Activated CD4-positive, alpha-beta memory T cell treated with anti-CD3 and anti-CD28 coated beads for 36 hours (primary cell): ENCODE results near the gene WDR48. TPM values are rescaled to one million over a fixed set of nuclear protein-coding genes. Genes with fewer than 3 reads are reported as not detected.

ENCODE experiments used
- CTCF ChIA-PET: fragments of 350-600 bp; sonication (Branson Sonifier 250); formaldehyde crosslinking; loops from one replicate; lab custom pipeline; 2021; ENCODE audit warnings: antibody characterized with exemption, inconsistent platforms; lab: Charles Lee
- POLR2A ChIA-PET: fragments of 350-600 bp; sonication (Branson Sonifier 250); formaldehyde crosslinking; loops from one replicate; lab custom pipeline; 2021; ENCODE audit warnings: antibody characterized with exemption; lab: Charles Lee
- DNase-seq: peaks from one replicate; pipeline ENCODE4 v3.0.0-alpha.2; 2020
- H3K27ac Mint-ChIP-seq: one replicate; pipeline ENCODE4 v1.8.0; 2021; ENCODE audit warnings: mixed read lengths
- H3K27me3 Mint-ChIP-seq: one replicate; pipeline ENCODE4 v1.8.0; 2021; ENCODE audit warnings: mixed read lengths
- H3K36me3 Mint-ChIP-seq: one replicate; pipeline ENCODE4 v1.8.0; 2021; ENCODE audit warnings: mixed read lengths
- H3K4me1 Mint-ChIP-seq: one replicate; pipeline ENCODE4 v1.8.0; 2021; ENCODE audit warnings: low read depth, mixed read lengths
- H3K4me3 Mint-ChIP-seq: one replicate; pipeline ENCODE4 v1.8.0; 2021; ENCODE audit warnings: mild to moderate bottlenecking, mixed read lengths
- H3K9me3 Mint-ChIP-seq: one replicate; pipeline ENCODE4 v1.8.0; 2021; ENCODE audit warnings: mixed read lengths
- intact Hi-C: fragments of 100-400 bp; cut with micrococcal nuclease; formaldehyde crosslinking; loops from one replicate; pipeline ENCODE4 v1.15.1; 2023
- total RNA-seq, 2 experiments: library from RNA; stranded (reverse); gene quantifications; one replicate each; pipeline ENCODE4 v1.2.3, GENCODE V29; 2021

WDR48 gene
- total RNA-seq, 2 experiments from 2014 or later = 38.5 to 43.8 TPM

- Mint-ChIP-seq H3K27me3 (no peaks in the 10 kb centered on the region), H3K9me3 (no peaks in the 10 kb centered on the region), H3K36me3 (no peaks in the 10 kb centered on the region), H3K4me3 (no peak overlapping the region), H3K27ac (no peak overlapping the region), H3K4me1 (peaks cover 16% of the 10 kb centered on the region)
- no peak for DNase-seq
- POLR2A ChIA-PET = interaction anchor here (1.1 kb wide), 1 partner anchor 26 kb away, joined by 3 read pairs; no protein-coding TSS in a partner anchor
- intact Hi-C loops = no loop called here
- CTCF ChIA-PET = interaction anchor here (1.3 to 1.8 kb wide), 2 partner anchors 158 to 244 kb away, joined by 5 to 7 read pairs; no protein-coding TSS in a partner anchor
These were observed 82.5 kb downstream of the WDR48 start for GRCh38 chr3:39134305-39134704.

- Mint-ChIP-seq H3K27me3 (no peaks in the 10 kb centered on the region), H3K36me3 (no peaks in the 10 kb centered on the region), H3K4me3 (no peak overlapping the region), H3K27ac (no peak overlapping the region), H3K9me3 (no peaks in the 10 kb centered on the region), H3K4me1 (peaks cover 26% of the 10 kb centered on the region)
- no peak for DNase-seq
- ChIA-PET CTCF (no interaction called here), POLR2A (no interaction called here)
- intact Hi-C loops = no loop called here
These were observed 83.5 kb downstream of the WDR48 start for GRCh38 chr3:39135170-39135805.

- POLR2A ChIA-PET = interaction anchor here (0.6 to 0.9 kb wide), 2 partner anchors 156 to 569 kb away, joined by 3 to 6 read pairs; no protein-coding TSS in a partner anchor
- CTCF ChIA-PET = interaction anchor here (0.7 kb wide), 1 partner anchor 18 kb away, joined by 3 read pairs; no protein-coding TSS in a partner anchor
- Mint-ChIP-seq H3K27ac (no peak overlapping the region), H3K9me3 (no peaks in the 10 kb centered on the region), H3K4me1 (peaks cover 38% of the 10 kb centered on the region), H3K36me3 (peaks cover 12% of the 10 kb centered on the region), H3K4me3 (no peak overlapping the region), H3K27me3 (no peaks in the 10 kb centered on the region)
- no peak for DNase-seq
- intact Hi-C loops = no loop called here
These were observed 85.0 kb downstream of the WDR48 start for GRCh38 chr3:39136533-39137434.

- DNase-seq = no peak
- ChIA-PET POLR2A (interaction anchor here (0.9 to 1.5 kb wide), 2 partner anchors 21 to 155 kb away, joined by 3 read pairs; no protein-coding TSS in a partner anchor), CTCF (no interaction called here)
- Mint-ChIP-seq H3K27ac (no peak overlapping the region), H3K36me3 (peaks cover 16% of the 10 kb centered on the region), H3K27me3 (no peaks in the 10 kb centered on the region), H3K9me3 (no peaks in the 10 kb centered on the region), H3K4me1 (peaks cover 39% of the 10 kb centered on the region), H3K4me3 (no peak overlapping the region)
- intact Hi-C loops = no loop called here
These were observed 85.7 kb downstream of the WDR48 start for GRCh38 chr3:39137435-39137936.

- H3K27me3 Mint-ChIP-seq = no peaks in the 10 kb centered on the region
- H3K27ac Mint-ChIP-seq = peak overlapping the region; percentile 52
- no peak for DNase-seq
- H3K36me3 Mint-ChIP-seq = peaks cover 23% of the 10 kb centered on the region
- peaks cover 42% of the 10 kb centered on the region for H3K4me1 Mint-ChIP-seq
- POLR2A ChIA-PET = interaction anchor here (1.5 kb wide), 1 partner anchor 22 kb away, joined by 3 read pairs; no protein-coding TSS in a partner anchor
- H3K4me3 Mint-ChIP-seq = no peak overlapping the region
- no peaks in the 10 kb centered on the region for H3K9me3 Mint-ChIP-seq
- CTCF ChIA-PET = interaction anchor here (1.4 kb wide), 1 partner anchor 154 kb away, joined by 3 read pairs; no protein-coding TSS in a partner anchor
- intact Hi-C loops = no loop called here
These were observed 86.4 kb downstream of the WDR48 start for GRCh38 chr3:39137991-39138803.

GRCh38 chr3:39138804-39139415 is 87.1 kb downstream of the WDR48 start:
- DNase-seq = no peak
- ChIA-PET CTCF (interaction anchor here (1.4 kb wide), 1 partner anchor 153 kb away, joined by 3 read pairs; no protein-coding TSS in a partner anchor), POLR2A (interaction anchor here (0.9 to 1.5 kb wide), 2 partner anchors 9 to 22 kb away, joined by 3 read pairs; no protein-coding TSS in a partner anchor)
- H3K9me3 Mint-ChIP-seq = no peaks in the 10 kb centered on the region
- no peak overlapping the region for H3K4me3 Mint-ChIP-seq
- peaks cover 30% of the 10 kb centered on the region for H3K36me3 Mint-ChIP-seq
- intact Hi-C loops = no loop called here
- peak overlapping the region; percentile 52 for H3K27ac Mint-ChIP-seq
- H3K27me3 Mint-ChIP-seq = no peaks in the 10 kb centered on the region
- peaks cover 47% of the 10 kb centered on the region for H3K4me1 Mint-ChIP-seq

- peaks cover 48% of the 10 kb centered on the region for H3K4me1 Mint-ChIP-seq
- no peak overlapping the region for H3K4me3 Mint-ChIP-seq
- POLR2A ChIA-PET = interaction anchor here (0.9 kb wide), 1 partner anchor 9 kb away, joined by 3 read pairs; no protein-coding TSS in a partner anchor
- DNase-seq = no peak
- no peaks in the 10 kb centered on the region for H3K27me3 Mint-ChIP-seq
- intact Hi-C loops = no loop called here
- H3K27ac Mint-ChIP-seq = no peak overlapping the region
- H3K9me3 Mint-ChIP-seq = no peaks in the 10 kb centered on the region
- CTCF ChIA-PET = interaction anchor here (1.4 kb wide), 1 partner anchor 153 kb away, joined by 3 read pairs; no protein-coding TSS in a partner anchor
- peaks cover 35% of the 10 kb centered on the region for H3K36me3 Mint-ChIP-seq
These were observed 87.6 kb downstream of the WDR48 start for GRCh38 chr3:39139442-39139841.

GRCh38 chr3:39140341-39140971 is 88.6 kb downstream of the WDR48 start:
- no peaks in the 10 kb centered on the region for H3K27me3 Mint-ChIP-seq
- peaks cover 45% of the 10 kb centered on the region for H3K36me3 Mint-ChIP-seq
- ChIA-PET POLR2A (interaction anchor here (1.4 kb wide), 1 partner anchor 13 kb away, joined by 3 read pairs; no protein-coding TSS in a partner anchor), CTCF (no interaction called here)
- intact Hi-C loops = no loop called here
- H3K9me3 Mint-ChIP-seq = no peaks in the 10 kb centered on the region
- peaks cover 51% of the 10 kb centered on the region for H3K4me1 Mint-ChIP-seq
- no peak overlapping the region for H3K27ac Mint-ChIP-seq
- no peak for DNase-seq
- H3K4me3 Mint-ChIP-seq = no peak overlapping the region

GRCh38 chr3:39141171-39141995 is 89.6 kb downstream of the WDR48 start:
- Mint-ChIP-seq H3K36me3 (peaks cover 53% of the 10 kb centered on the region), H3K27ac (no peak overlapping the region), H3K4me3 (no peak overlapping the region), H3K4me1 (peaks cover 58% of the 10 kb centered on the region), H3K27me3 (no peaks in the 10 kb centered on the region), H3K9me3 (no peaks in the 10 kb centered on the region)
- ChIA-PET CTCF (interaction anchor here (2.7 kb wide), 1 partner anchor 147 kb away, joined by 7 read pairs; no protein-coding TSS in a partner anchor), POLR2A (interaction anchor here (1.4 kb wide), 1 partner anchor 14 kb away, joined by 3 read pairs; no protein-coding TSS in a partner anchor)
- intact Hi-C loops = no loop called here
- no peak for DNase-seq

- CTCF ChIA-PET = interaction anchor here (1.6 to 2.7 kb wide), 2 partner anchors 146 to 236 kb away, joined by 3 to 7 read pairs; no protein-coding TSS in a partner anchor
- peaks cover 59% of the 10 kb centered on the region for H3K36me3 Mint-ChIP-seq
These were observed 90.3 kb downstream of the WDR48 start for GRCh38 chr3:39142067-39142466.

More at GRCh38 chr3:39142067-39142466, 90.3 kb downstream of the WDR48 start:
- POLR2A ChIA-PET = no interaction called here
- H3K9me3 Mint-ChIP-seq = no peaks in the 10 kb centered on the region
- no peaks in the 10 kb centered on the region for H3K27me3 Mint-ChIP-seq
- no peak overlapping the region for H3K4me3 Mint-ChIP-seq
- intact Hi-C loops = no loop called here
- peak overlapping the region; percentile 23 for H3K27ac Mint-ChIP-seq
- DNase-seq = no peak
- H3K4me1 Mint-ChIP-seq = peaks cover 65% of the 10 kb centered on the region
